K562 (cell line): Measurements from ENCODE around the gene TARM1. TPM values are rescaled to one million over a fixed set of nuclear protein-coding genes. Genes with fewer than 3 reads are reported as not detected.

Experiments
- AFF1 ChIP-seq, 2 experiments: fragments of 450-650 bp; IDR thresholded peaks; 2 replicates each; pipeline ENCODE4 v1.6.1; 2018; ENCODE audit warnings: mild to moderate bottlenecking in 2 of 2, low read depth in 1 of 2; ENCODE audit not compliant: partially characterized antibody in 2 of 2
- CREB5 ChIP-seq: fragments of 250-450 bp; sonication (Bioruptor Pico); IDR thresholded peaks from 2 replicates; pipeline ENCODE4 v1.5.0; 2020; ENCODE audit warnings: mild to moderate bottlenecking
- E2F5 ChIP-seq: sonication (generic); formaldehyde crosslinking; IDR thresholded peaks from 2 replicates; pipeline ENCODE4 v1.8.0; 2022; ENCODE audit warnings: mild to moderate bottlenecking, missing genetic modification reagents
- FOSL1 ChIP-seq: fragments of 200-800 bp; sonication (Bioruptor generic); conservative IDR thresholded peaks from 2 replicates; pipeline ENCODE4 v1.6.1; 2016; ENCODE audit warnings: missing genetic modification characterization, missing compliant biosample characterization
- FOXA1 ChIP-seq: fragments of 450-650 bp; IDR thresholded peaks from 2 replicates; pipeline ENCODE4 v1.6.1; 2016; ENCODE audit warnings: mild to moderate bottlenecking, borderline replicate concordance
- IRF2 ChIP-seq: sonication (generic); formaldehyde crosslinking; IDR thresholded peaks from 2 replicates; pipeline ENCODE4 v1.8.1; 2022; ENCODE audit warnings: mild to moderate bottlenecking, missing genetic modification reagents
- MXI1 ChIP-seq: IDR thresholded peaks from 2 replicates; pipeline ENCODE4 v1.6.1; 2011; ENCODE audit warnings: low read depth, mild to moderate bottlenecking, improper control_type of control experiment, low read length
- POLR2A ChIP-seq: fragments of 450-650 bp; conservative IDR thresholded peaks from 2 replicates; pipeline ENCODE4 v1.6.1; 2016
- PURB ChIP-seq: sonication (generic); formaldehyde crosslinking; IDR thresholded peaks from 2 replicates; pipeline ENCODE4 v1.9.0; 2021; ENCODE audit warnings: low read depth, mild to moderate bottlenecking, missing genetic modification reagents
- RERE ChIP-seq: sonication (generic); formaldehyde crosslinking; IDR thresholded peaks from 2 replicates; pipeline ENCODE4 v1.8.0; 2023; ENCODE audit warnings: missing genetic modification reagents, mild to moderate bottlenecking, borderline replicate concordance
- SLC30A9 ChIP-seq: fragments of 250-450 bp; sonication (Bioruptor Pico); IDR thresholded peaks from 2 replicates; pipeline ENCODE4 v1.8.0; 2022; ENCODE audit warnings: mild to moderate bottlenecking, moderate library complexity
- ZFPM2 ChIP-seq: fragments of 250-450 bp; sonication (Bioruptor Pico); IDR thresholded peaks from 2 replicates; pipeline ENCODE4 v1.5.1; 2022; ENCODE audit warnings: mild to moderate bottlenecking
- ZNF23 ChIP-seq: fragments of 250-450 bp; sonication (Bioruptor Pico); IDR thresholded peaks from 2 replicates; pipeline ENCODE4 v1.4.0; 2020; ENCODE audit warnings: mild to moderate bottlenecking
- polyA plus RNA-seq, 8 experiments: library from polyadenylated mRNA; depleted of rRNA in 4 of 8; stranded (reverse) in 5 of 8; unstranded in 3 of 8; fragments of >200 nt; fragmentation: Nextera tagmentation in 2 of 8; fragmentation: Illumina TruSeq in 1 of 8; extraction: Ambion mirVana in 2 of 8; extraction: Trizol in 1 of 8; gene quantifications; 2 replicates each; pipeline versions ENCODE4 v1.2.1 to v1.2.3, GENCODE V29; 2011 to 2014; ENCODE audit warnings: inconsistent platforms in 1 of 8, missing spikeins in 1 of 8
- total RNA-seq, 7 experiments: library from RNA; depleted of rRNA in 6 of 7; stranded (reverse); fragments of >200 nt in 6 of 7; fragmentation: Illumina TruSeq in 2 of 7; extraction: Trizol in 2 of 7; gene quantifications; 2 replicates each; pipeline versions ENCODE4 v1.2.1 to v1.2.3, GENCODE V29; 2011 to 2021; ENCODE audit warnings: low replicate concordance in 1 of 7

TARM1 gene
- total and polyA plus RNA-seq, 9 of the 15 experiments (the other 6 are each of a cell fraction or from before 2014, with no cell fraction given) = not detected

- TF ChIP-seq IRF2 (no peak), ZFPM2 (no peak), SLC30A9 (no peak), PURB (CRISPR knock-in tag) (no peak), CREB5 (CRISPR knock-in tag) (no peak), AFF1 (IDR thresholded peaks at IDR 0.05; ENCODE audit: low read depth in 1 of 2, partially characterized antibody in 2 of 2) (peak; percentile 86 to 99), MXI1 (peak; percentile 66), POLR2A (peak; percentile 95), ZNF23 (CRISPR knock-in tag) (no peak), FOSL1 (tag) (peak; percentile 60; the same call in 1 of the 2 replicates), RERE (CRISPR knock-in tag) (0 out of 2 replicates have a peak, but pooled peaks have one; percentile 29), FOXA1 (no peak), E2F5 (CRISPR knock-in tag) (peak; percentile 85; the same call in 1 of the 2 replicates)
Observed at GRCh38 chr19:54115109-54116063, 34.2 kb upstream of the TARM1 start, which contains the start of the genes PRPF31 and TFPT (continued).
